Hepatocyte (in vitro differentiated cells): ENCODE measurements around the gene POU5F1. TPM values are rescaled to one million over a fixed set of nuclear protein-coding genes. Genes with fewer than 3 reads are reported as not detected.
A peak's percentile ranks its signal among the peaks of the same experiment; 100 is the strongest.

ENCODE experiments used
- DNase-seq: peaks from one replicate; pipeline ENCODE4 v3.0.0-alpha.2; 2016; ENCODE audit warnings: low spot score
- H2AFZ ChIP-seq: fragments of 200-600 bp; sonication (generic); 2 replicates; pipeline ENCODE4 v1.6.0; 2016; ENCODE audit warnings: antibody characterized with exemption, mild to moderate bottlenecking
- H3K27ac ChIP-seq: fragments of 200-600 bp; sonication (generic); 2 replicates; pipeline ENCODE4 v1.5.1; 2016; ENCODE audit warnings: mild to moderate bottlenecking
- H3K27me3 ChIP-seq: fragments of 200-600 bp; sonication (generic); 2 replicates; pipeline ENCODE4 v1.6.1; 2016
- H3K36me3 ChIP-seq: fragments of 200-600 bp; sonication (generic); replicated peaks from 2 replicates; pipeline ENCODE4 v1.5.1; 2016; ENCODE audit warnings: low read depth; ENCODE audit not compliant: insufficient read depth
- H3K4me1 ChIP-seq: fragments of 200-600 bp; sonication (generic); 2 replicates; pipeline ENCODE4 v1.5.1; 2016; ENCODE audit warnings: mild to moderate bottlenecking, moderate library complexity; ENCODE audit not compliant: insufficient read depth
- H3K4me2 ChIP-seq: fragments of 200-600 bp; sonication (generic); 2 replicates; pipeline ENCODE4 v1.6.0; 2016
- H3K4me3 ChIP-seq: fragments of 200-600 bp; sonication (generic); 2 replicates; pipeline ENCODE4 v1.5.1; 2016; ENCODE audit warnings: mild to moderate bottlenecking
- H3K79me2 ChIP-seq: fragments of 200-600 bp; sonication (generic); 2 replicates; pipeline ENCODE4 v1.6.0; 2017; ENCODE audit warnings: mild to moderate bottlenecking
- H3K9me2 ChIP-seq: fragments of 200-600 bp; sonication (generic); replicated peaks from 2 replicates; pipeline ENCODE4 v1.6.0; 2017; ENCODE audit warnings: mild to moderate bottlenecking; ENCODE audit not compliant: insufficient read depth
- H3K9me3 ChIP-seq: fragments of 200-600 bp; sonication (generic); 2 replicates; pipeline ENCODE4 v1.5.1; 2016; ENCODE audit warnings: low read depth, mild to moderate bottlenecking
- H4K20me1 ChIP-seq: fragments of 200-600 bp; sonication (generic); 2 replicates; pipeline ENCODE4 v1.6.0; 2016; ENCODE audit warnings: mild to moderate bottlenecking; ENCODE audit not compliant: insufficient read depth, poor library complexity, severe bottlenecking
- CTCF ChIP-seq: fragments of 200-600 bp; sonication (generic); IDR thresholded peaks from 2 replicates; pipeline ENCODE4 v1.5.1; 2016; ENCODE audit warnings: antibody characterized with exemption, mild to moderate bottlenecking; ENCODE audit not compliant: poor library complexity
- EZH2 ChIP-seq: fragments of 200-600 bp; sonication (generic); IDR thresholded peaks from 2 replicates; pipeline ENCODE4 v1.6.1; 2016; ENCODE audit warnings: antibody characterized with exemption, mild to moderate bottlenecking, borderline replicate concordance
- EZH2phosphoT487 ChIP-seq: fragments of 200-600 bp; sonication (generic); IDR thresholded peaks from one replicate; pipeline ENCODE4 v1.6.1; 2018; ENCODE audit warnings: antibody characterized with exemption, mild to moderate bottlenecking, low read depth, moderate library complexity; ENCODE audit not compliant: unreplicated experiment, severe bottlenecking
- WGBS: methylation state at CpG from one replicate; pipeline ENCODE4 v1.1.6; 2016; ENCODE audit warnings: low lambda C conversion rate; ENCODE audit errors: missing lambda C conversion rate; 5-methylcytosine and 5-hydroxymethylcytosine counted together
- polyA plus RNA-seq: library from polyadenylated mRNA; unstranded; fragments of >200 nt; fragmentation: Nextera tagmentation; extraction: Ambion mirVana; gene quantifications from 2 replicates; pipeline ENCODE4 v1.2.1, GENCODE V29; 2016
- small RNA-seq: library from RNA; depleted of rRNA; stranded (forward); fragments of <200 nt; gene quantifications from one replicate; pipeline ENCODE3, GENCODE V24; 2014
- total RNA-seq: library from RNA; depleted of rRNA; stranded (reverse); fragments of >200 nt; gene quantifications from 2 replicates; pipeline ENCODE4 v1.2.3, GENCODE V29; 2014

Gene POU5F1
- total and polyA plus RNA-seq, 2 experiments from 2014 or later: 1.1 to 1.8 TPM

- no peaks in the 10 kb centered on the region for H3K27me3 ChIP-seq
- no peaks in the 10 kb centered on the region for H3K36me3 ChIP-seq
- H3K79me2 ChIP-seq: no peaks in the 10 kb centered on the region
- no peak overlapping the region for H2AFZ ChIP-seq
- no peaks in the 10 kb centered on the region for H4K20me1 ChIP-seq
- DNase-seq: peak; percentile 53
- H3K27ac ChIP-seq: peak overlapping the region; percentile 94
- H3K9me3 ChIP-seq: no peaks in the 10 kb centered on the region
- H3K9me2 ChIP-seq: no peaks in the 10 kb centered on the region
- H3K4me3 ChIP-seq: no peak overlapping the region
- H3K4me1 ChIP-seq: peaks cover 18% of the 10 kb centered on the region
- 70% methylated on average over 8 of the region's 9 CpGs for WGBS
- no peak for TF ChIP-seq EZH2
- TF ChIP-seq EZH2phosphoT487: no peak
- no peak for TF ChIP-seq CTCF
- peak overlapping the region; percentile 65 for H3K4me2 ChIP-seq
These were observed 55.3 kb downstream of the POU5F1 start for GRCh38 chr6:31114970-31115849.

GRCh38 chr6:31114541-31114878, 56.0 kb downstream of the POU5F1 start, which contains the start of gene PSORS1C1:
Gene PSORS1C1 (plus strand): TSS chr6:31114800. CDS start chr6:31129633, 14,833 bp downstream.
- H3K36me3 ChIP-seq: no peaks in the 10 kb centered on the region
- peak within 1 kb of the TSS; percentile 65 for H3K4me2 ChIP-seq
- DNase-seq: peak; percentile 89
- H4K20me1 ChIP-seq: no peaks in the 10 kb centered on the region
- no peak within 1 kb of the TSS for H3K4me3 ChIP-seq
- peaks cover 18% of the 10 kb centered on the region for H3K4me1 ChIP-seq
- H2AFZ ChIP-seq: no peak within 1 kb of the TSS
- no peaks in the 10 kb centered on the region for H3K9me3 ChIP-seq
- no peaks in the 10 kb centered on the region for H3K79me2 ChIP-seq
- H3K9me2 ChIP-seq: no peaks in the 10 kb centered on the region
- H3K27me3 ChIP-seq: no peaks in the 10 kb centered on the region
- 27% methylated on average over 3 of the region's 3 CpGs for WGBS
- peak within 1 kb of the TSS; percentile 94 for H3K27ac ChIP-seq
- TF ChIP-seq EZH2: no peak
- no peak for TF ChIP-seq EZH2phosphoT487
- no peak for TF ChIP-seq CTCF

Small RNAs within 50 kb of the gene (small RNA-seq; reads per million reads assigned to genes)
- not detected for gene POLR2LP1

Other genes with a start within 250 kb of the POU5F1 start
- gene SFTA2, start 238.5 kb downstream of the POU5F1 start, total RNA-seq: 1.1 TPM in 1 of 2 replicates, not detected in the other
- gene SFTA2, start 238.5 kb downstream of the POU5F1 start, polyA plus RNA-seq: 8.8 and 9.5 TPM in 2 replicates
- gene MUCL3, start 229.7 kb downstream of the POU5F1 start, total RNA-seq: 0.04 and 0.13 TPM in 2 replicates
- 0.11 and 0.34 TPM in 2 replicates for gene MUCL3, start 229.7 kb downstream of the POU5F1 start, polyA plus RNA-seq
- gene MUC21, start 187.0 kb downstream of the POU5F1 start, total RNA-seq: not detected in 2 replicates
- gene MUC21, start 187.0 kb downstream of the POU5F1 start, polyA plus RNA-seq: not detected in 2 replicates
- gene MUC22, start 160.2 kb downstream of the POU5F1 start, total RNA-seq: 0.03 TPM in 1 of 2 replicates, not detected in the other
- not detected in 2 replicates for gene MUC22, start 160.2 kb downstream of the POU5F1 start, polyA plus RNA-seq
- not detected in 2 replicates for gene C6orf15, start 58.1 kb downstream of the POU5F1 start, total RNA-seq
- not detected in 2 replicates for gene C6orf15, start 58.1 kb downstream of the POU5F1 start, polyA plus RNA-seq
- gene PSORS1C1, start 55.9 kb downstream of the POU5F1 start, total RNA-seq: 0.80 and 1.4 TPM in 2 replicates
- 3.9 and 4.6 TPM in 2 replicates for gene PSORS1C1, start 55.9 kb downstream of the POU5F1 start, polyA plus RNA-seq
- 0.20 TPM in 1 of 2 replicates, not detected in the other for gene CDSN, start 50.2 kb downstream of the POU5F1 start, total RNA-seq
- gene CDSN, start 50.2 kb downstream of the POU5F1 start, polyA plus RNA-seq: not detected in 2 replicates
- gene PSORS1C2, start 31.6 kb downstream of the POU5F1 start, total RNA-seq: not detected in 2 replicates
- gene PSORS1C2, start 31.6 kb downstream of the POU5F1 start, polyA plus RNA-seq: not detected in 2 replicates
- gene CCHCR1, start 12.9 kb downstream of the POU5F1 start, total RNA-seq: 7.9 and 8.9 TPM in 2 replicates
- 6.1 and 13.3 TPM in 2 replicates for gene CCHCR1, start 12.9 kb downstream of the POU5F1 start, polyA plus RNA-seq
- 6.3 and 6.7 TPM in 2 replicates for gene TCF19, start 12.1 kb downstream of the POU5F1 start, total RNA-seq
- 5.0 and 7.4 TPM in 2 replicates for gene TCF19, start 12.1 kb downstream of the POU5F1 start, polyA plus RNA-seq
- gene HLA-C, start 101.4 kb upstream of the POU5F1 start, total RNA-seq: 351 and 394 TPM in 2 replicates
- gene HLA-C, start 101.4 kb upstream of the POU5F1 start, polyA plus RNA-seq: 451 and 500 TPM in 2 replicates
- gene HLA-B, start 186.5 kb upstream of the POU5F1 start, total RNA-seq: 46.9 and 52.2 TPM in 2 replicates
- gene HLA-B, start 186.5 kb upstream of the POU5F1 start, polyA plus RNA-seq: 151 and 216 TPM in 2 replicates
- gene MICA, start 232.9 kb upstream of the POU5F1 start, total RNA-seq: 32.6 and 36.0 TPM in 2 replicates
- gene MICA, start 232.9 kb upstream of the POU5F1 start, polyA plus RNA-seq: 41.9 and 43.8 TPM in 2 replicates